ENCODE measurements around the gene CORO2B.
"Not testable (repeated sequence)": the region's sequence is repeated elsewhere in the genome, so short reads cannot be mapped to it uniquely, and the experiment has no call there.

CORO2B gene

GRCh38 chr15:68739390-68740080 is 160.7 kb downstream of the CORO2B start:
- no peak for DNase-seq

GRCh38 chr15:68743256-68743655 is 164.5 kb downstream of the CORO2B start:
- no peak for DNase-seq

- DNase-seq: no peak
Observed at GRCh38 chr15:68749365-68749764, 170.6 kb downstream of the CORO2B start.

GRCh38 chr15:68749793-68750192 is 171.0 kb downstream of the CORO2B start:
- DNase-seq: no peak

GRCh38 chr15:68751622-68752021 is 172.8 kb downstream of the CORO2B start:
- DNase-seq: no peak

- no peak for DNase-seq
Observed at GRCh38 chr15:68755731-68756130, 176.9 kb downstream of the CORO2B start.

- DNase-seq: not testable (repeated sequence)
Observed at GRCh38 chr15:68759982-68760579, 181.3 kb downstream of the CORO2B start.

- DNase-seq: no peak
Observed at GRCh38 chr15:68763063-68763462, 184.3 kb downstream of the CORO2B start.

GRCh38 chr15:68764090-68764489 is 185.3 kb downstream of the CORO2B start:
- DNase-seq: no peak

- DNase-seq: no peak
Observed at GRCh38 chr15:68765602-68766368, 187.0 kb downstream of the CORO2B start.

GRCh38 chr15:68767833-68768232 is 189.0 kb downstream of the CORO2B start:
- no peak for DNase-seq

- no peak for DNase-seq
Observed at GRCh38 chr15:68768321-68768720, 189.5 kb downstream of the CORO2B start.

GRCh38 chr15:68769702-68770101 is 190.9 kb downstream of the CORO2B start:
- DNase-seq: no peak

GRCh38 chr15:68770216-68770615 is 191.4 kb downstream of the CORO2B start:
- no peak for DNase-seq

GRCh38 chr15:68773036-68773435 is 194.2 kb downstream of the CORO2B start:
- DNase-seq: no peak

GRCh38 chr15:68774120-68774519 is 195.3 kb downstream of the CORO2B start:
- no peak for DNase-seq

- no peak for DNase-seq
Observed at GRCh38 chr15:68774521-68775235, 195.9 kb downstream of the CORO2B start.

GRCh38 chr15:68775236-68775577 is 196.4 kb downstream of the CORO2B start:
- DNase-seq: no peak

GRCh38 chr15:68775671-68776476 is 197.1 kb downstream of the CORO2B start:
- DNase-seq: no peak

GRCh38 chr15:68776477-68777270 is 197.9 kb downstream of the CORO2B start:
- DNase-seq: no peak
